Panc1 (cell line): ENCODE data around the gene RBFOX1. TPM values are rescaled to one million over a fixed set of nuclear protein-coding genes. Genes with fewer than 3 reads are reported as not detected.

ENCODE experiments used
- ATAC-seq: fragments of 200-7000 bp; cut with Tn5 transposase; 2 replicates; pipeline ENCODE4 v1.9.1; 2020; ENCODE audit warnings: mild to moderate bottlenecking, moderate library complexity
- BruUV-seq: library from RNA; stranded (reverse); fragments of 400-500 nt; replicated peaks from 2 replicates; lab custom pipeline; 2021; lab: Mats Ljungman, UMichigan
- CTCF ChIA-PET: fragments of 300-600 bp; sonication (Branson Sonifier 250); formaldehyde crosslinking; loops from one replicate; lab custom pipeline; 2022; ENCODE audit warnings: antibody characterized with exemption; lab: Charles Lee
- POLR2A ChIA-PET: fragments of 300-600 bp; sonication (Branson Sonifier 250); formaldehyde crosslinking; loops from one replicate; lab custom pipeline; 2022; ENCODE audit warnings: antibody characterized with exemption; lab: Charles Lee
- DNase-seq: peaks from one replicate; pipeline ENCODE4 v3.0.0-alpha.2; 2010; ENCODE audit warnings: low read depth, low spot score
- H3K27ac ChIP-seq: 2 replicates; pipeline ENCODE4 v1.5.1; 2011; ENCODE audit warnings: mild to moderate bottlenecking, low read length, inconsistent platforms
- H3K27me3 ChIP-seq: fragments of 200-500 bp; sonication (Bioruptor generic); 2 replicates; pipeline ENCODE4 v1.6.0; 2014; ENCODE audit warnings: low read length, inconsistent platforms; ENCODE audit not compliant: control insufficient read depth, insufficient read depth
- H3K36me3 ChIP-seq: fragments of 200-500 bp; sonication (Bioruptor generic); 2 replicates; pipeline ENCODE4 v1.5.1; 2014; ENCODE audit warnings: inconsistent platforms, mild to moderate bottlenecking, low read length, moderate library complexity; ENCODE audit not compliant: control insufficient read depth, insufficient read depth
- H3K4me1 ChIP-seq: 2 replicates; pipeline ENCODE4 v1.5.1; 2011; ENCODE audit warnings: inconsistent platforms, mild to moderate bottlenecking, low read length, moderate library complexity; ENCODE audit not compliant: control insufficient read depth, insufficient read depth
- H3K4me3 ChIP-seq, 2 experiments: 2 replicates each; pipeline ENCODE4 v1.5.1; 2011 to 2012; ENCODE audit warnings: low read depth in 2 of 2, low read length in 2 of 2, mild to moderate bottlenecking in 2 of 2, inconsistent platforms in 1 of 2, moderate library complexity in 1 of 2
- H3K9me3 ChIP-seq: fragments of 200-500 bp; sonication (Bioruptor generic); 2 replicates; pipeline ENCODE4 v1.5.1; 2014; ENCODE audit warnings: low read depth, mild to moderate bottlenecking, inconsistent platforms, low read length, moderate library complexity; ENCODE audit not compliant: control insufficient read depth, insufficient read depth
- POLR2AphosphoS5 ChIP-seq: IDR thresholded peaks from 2 replicates; pipeline ENCODE4 v1.6.1; 2012; ENCODE audit warnings: mild to moderate bottlenecking, low read depth, low read length, moderate library complexity
- SIN3A ChIP-seq: IDR thresholded peaks from 2 replicates; pipeline ENCODE4 v1.6.1; 2012; ENCODE audit warnings: low read depth, mild to moderate bottlenecking, low read length, moderate library complexity, borderline replicate concordance; ENCODE audit not compliant: insufficient read depth
- TCF7L2 ChIP-seq: IDR thresholded peaks from 2 replicates; pipeline ENCODE4 v1.6.1; 2011; ENCODE audit warnings: mild to moderate bottlenecking, low read depth, low read length, inconsistent platforms
- in situ Hi-C: cut with HindIII; loops from 2 replicates; pipeline ENCODE4 v1.10.0; 2016; ENCODE audit warnings: low sequenced_read_pairs, low pct_unique_long_range_greater_than_20kb
- intact Hi-C: fragments of 100-400 bp; cut with micrococcal nuclease; formaldehyde crosslinking; loops from one replicate; pipeline ENCODE4 v1.10.0; 2022; ENCODE audit not compliant: unreplicated experiment
- total RNA-seq: library from RNA; stranded (reverse); gene quantifications from one replicate; pipeline ENCODE4 v1.2.1, GENCODE V29; 2021; ENCODE audit not compliant: unreplicated experiment
- TF ChIP-seq, protein P1 (sequence below), 2 experiments: IDR thresholded peaks; 2 replicates each; pipeline ENCODE4 v1.6.1; 2011 to 2012; ENCODE audit warnings: low read depth in 2 of 2, control low read depth in 1 of 2, low read length in 1 of 2, mild to moderate bottlenecking in 1 of 2, moderate library complexity in 1 of 2; ENCODE audit not compliant: insufficient read depth in 1 of 2
- TF ChIP-seq, protein P2 (sequence below): fragments of 450-650 bp; IDR thresholded peaks from 2 replicates; pipeline ENCODE4 v1.5.1; 2017; ENCODE audit warnings: mild to moderate bottlenecking

Gene RBFOX1
- total RNA-seq, 1 experiment from 2014 or later, result not detected

DNA sequence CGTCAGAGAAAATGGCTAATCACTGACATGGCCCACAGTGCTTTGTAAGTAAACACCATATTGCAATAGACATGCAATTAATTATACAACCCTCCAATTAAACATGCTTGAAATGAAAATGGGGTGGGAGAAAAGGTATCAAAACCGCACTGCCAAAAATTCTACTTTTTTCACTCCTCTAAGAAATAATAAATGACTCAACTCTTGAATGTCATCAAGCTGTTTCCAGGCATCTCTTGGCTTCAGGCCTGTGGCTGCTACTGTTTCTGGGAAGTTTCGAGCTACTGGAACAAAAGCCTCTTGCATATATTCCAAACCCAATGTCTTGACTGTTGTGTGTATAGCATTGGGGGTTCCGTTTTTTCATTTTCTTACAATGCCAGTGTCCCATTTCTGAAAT, 412.6 kb downstream of the RBFOX1 start:
- BruUV-seq, result no TSS peak
- no peaks in the 10 kb centered on the region for H3K4me1 ChIP-seq
- TF ChIP-seq TCF7L2, result no peak
- TF ChIP-seq SIN3A, result no peak
- TF ChIP-seq POLR2AphosphoS5, result no peak
- TF ChIP-seq, protein P1, sequence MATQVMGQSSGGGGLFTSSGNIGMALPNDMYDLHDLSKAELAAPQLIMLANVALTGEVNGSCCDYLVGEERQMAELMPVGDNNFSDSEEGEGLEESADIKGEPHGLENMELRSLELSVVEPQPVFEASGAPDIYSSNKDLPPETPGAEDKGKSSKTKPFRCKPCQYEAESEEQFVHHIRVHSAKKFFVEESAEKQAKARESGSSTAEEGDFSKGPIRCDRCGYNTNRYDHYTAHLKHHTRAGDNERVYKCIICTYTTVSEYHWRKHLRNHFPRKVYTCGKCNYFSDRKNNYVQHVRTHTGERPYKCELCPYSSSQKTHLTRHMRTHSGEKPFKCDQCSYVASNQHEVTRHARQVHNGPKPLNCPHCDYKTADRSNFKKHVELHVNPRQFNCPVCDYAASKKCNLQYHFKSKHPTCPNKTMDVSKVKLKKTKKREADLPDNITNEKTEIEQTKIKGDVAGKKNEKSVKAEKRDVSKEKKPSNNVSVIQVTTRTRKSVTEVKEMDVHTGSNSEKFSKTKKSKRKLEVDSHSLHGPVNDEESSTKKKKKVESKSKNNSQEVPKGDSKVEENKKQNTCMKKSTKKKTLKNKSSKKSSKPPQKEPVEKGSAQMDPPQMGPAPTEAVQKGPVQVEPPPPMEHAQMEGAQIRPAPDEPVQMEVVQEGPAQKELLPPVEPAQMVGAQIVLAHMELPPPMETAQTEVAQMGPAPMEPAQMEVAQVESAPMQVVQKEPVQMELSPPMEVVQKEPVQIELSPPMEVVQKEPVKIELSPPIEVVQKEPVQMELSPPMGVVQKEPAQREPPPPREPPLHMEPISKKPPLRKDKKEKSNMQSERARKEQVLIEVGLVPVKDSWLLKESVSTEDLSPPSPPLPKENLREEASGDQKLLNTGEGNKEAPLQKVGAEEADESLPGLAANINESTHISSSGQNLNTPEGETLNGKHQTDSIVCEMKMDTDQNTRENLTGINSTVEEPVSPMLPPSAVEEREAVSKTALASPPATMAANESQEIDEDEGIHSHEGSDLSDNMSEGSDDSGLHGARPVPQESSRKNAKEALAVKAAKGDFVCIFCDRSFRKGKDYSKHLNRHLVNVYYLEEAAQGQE (IDR thresholded peaks at IDR 0.05; ENCODE audit: insufficient read depth in 1 of 2, low read depth in 2 of 2, low read length in 1 of 2), result no peak
- TF ChIP-seq, protein P2, sequence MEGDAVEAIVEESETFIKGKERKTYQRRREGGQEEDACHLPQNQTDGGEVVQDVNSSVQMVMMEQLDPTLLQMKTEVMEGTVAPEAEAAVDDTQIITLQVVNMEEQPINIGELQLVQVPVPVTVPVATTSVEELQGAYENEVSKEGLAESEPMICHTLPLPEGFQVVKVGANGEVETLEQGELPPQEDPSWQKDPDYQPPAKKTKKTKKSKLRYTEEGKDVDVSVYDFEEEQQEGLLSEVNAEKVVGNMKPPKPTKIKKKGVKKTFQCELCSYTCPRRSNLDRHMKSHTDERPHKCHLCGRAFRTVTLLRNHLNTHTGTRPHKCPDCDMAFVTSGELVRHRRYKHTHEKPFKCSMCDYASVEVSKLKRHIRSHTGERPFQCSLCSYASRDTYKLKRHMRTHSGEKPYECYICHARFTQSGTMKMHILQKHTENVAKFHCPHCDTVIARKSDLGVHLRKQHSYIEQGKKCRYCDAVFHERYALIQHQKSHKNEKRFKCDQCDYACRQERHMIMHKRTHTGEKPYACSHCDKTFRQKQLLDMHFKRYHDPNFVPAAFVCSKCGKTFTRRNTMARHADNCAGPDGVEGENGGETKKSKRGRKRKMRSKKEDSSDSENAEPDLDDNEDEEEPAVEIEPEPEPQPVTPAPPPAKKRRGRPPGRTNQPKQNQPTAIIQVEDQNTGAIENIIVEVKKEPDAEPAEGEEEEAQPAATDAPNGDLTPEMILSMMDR, result no peak
- no peaks in the 10 kb centered on the region for H3K9me3 ChIP-seq
- DNase-seq (no peak), ATAC-seq (no peak)
- no peak overlapping the region for H3K27ac ChIP-seq
- no peaks in the 10 kb centered on the region for H3K27me3 ChIP-seq
- no peak overlapping the region for H3K4me3 ChIP-seq
- H3K36me3 ChIP-seq, result no peaks in the 10 kb centered on the region
- intact Hi-C loops, result no loop called here
- in situ Hi-C loops, result no loop called here
- CTCF ChIA-PET, result no interaction called here
- POLR2A ChIA-PET, result no interaction called here

DNA sequence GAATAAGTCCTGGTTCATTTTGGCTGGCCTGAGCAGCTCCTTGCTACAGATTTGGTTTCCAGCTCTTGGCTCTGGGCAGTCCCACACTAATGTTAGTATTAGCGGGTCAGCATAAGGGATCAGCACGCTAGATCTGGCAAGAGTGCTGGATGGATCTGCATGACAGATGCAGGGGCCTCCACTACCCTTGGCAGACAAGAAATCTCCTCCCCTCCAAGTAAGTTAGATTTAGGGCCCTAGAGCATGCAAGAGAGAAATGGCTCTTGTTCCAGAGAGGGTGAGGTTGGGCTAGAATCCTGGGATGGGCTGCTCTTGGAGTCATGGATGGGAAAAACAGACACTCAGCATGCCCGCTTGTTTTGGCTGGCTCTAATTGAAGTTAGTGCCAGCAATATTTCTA, 414.3 kb downstream of the RBFOX1 start:
- POLR2A ChIA-PET, result no interaction called here

More for the DNA sequence above, 414.3 kb downstream of the RBFOX1 start:
- intact Hi-C loops, result no loop called here
- in situ Hi-C loops, result no loop called here
- Histone ChIP-seq H3K27ac (no peak overlapping the region), H3K27me3 (no peaks in the 10 kb centered on the region), H3K4me1 (no peaks in the 10 kb centered on the region), H3K36me3 (no peaks in the 10 kb centered on the region), H3K9me3 (no peaks in the 10 kb centered on the region), H3K4me3 (no peak overlapping the region)
- TF ChIP-seq, protein P2, result no peak
- TF ChIP-seq, protein P1 (IDR thresholded peaks at IDR 0.05; ENCODE audit: insufficient read depth in 1 of 2, low read depth in 2 of 2, low read length in 1 of 2), result no peak
- no TSS peak for BruUV-seq
- ATAC-seq, result no peak
- no peak for DNase-seq
- CTCF ChIA-PET, result no interaction called here
